H9 (cell line): ENCODE data around the gene SFTPB. TPM values are rescaled to one million over a fixed set of nuclear protein-coding genes. Genes with fewer than 3 reads are reported as not detected.

Experiments
- DNase-seq: peaks from one replicate; pipeline ENCODE4 v3.0.0-alpha.2; 2017
- H2AFZ ChIP-seq: one replicate; pipeline ENCODE4 v1.6.1; 2013; ENCODE audit warnings: mild to moderate bottlenecking, low read length, control low read depth, moderate library complexity
- H2AK5ac ChIP-seq: 2 replicates; pipeline ENCODE4 v1.6.1; 2013; ENCODE audit warnings: low read length, control low read depth, mixed read lengths; ENCODE audit not compliant: insufficient read length
- H2BK120ac ChIP-seq: one replicate; pipeline ENCODE4 v1.6.1; 2013; ENCODE audit warnings: low read depth, mild to moderate bottlenecking, low read length, control low read depth, inconsistent platforms; ENCODE audit not compliant: poor library complexity, severe bottlenecking
- H2BK12ac ChIP-seq: 2 replicates; pipeline ENCODE4 v1.6.1; 2013; ENCODE audit warnings: low read length, control low read depth, mixed read lengths, low read depth; ENCODE audit not compliant: insufficient read length
- H2BK15ac ChIP-seq: 2 replicates; pipeline ENCODE4 v1.6.1; 2013; ENCODE audit warnings: low read depth, low read length, control low read depth
- H2BK20ac ChIP-seq: one replicate; pipeline ENCODE4 v1.6.1; 2013; ENCODE audit warnings: low read depth, mild to moderate bottlenecking, low read length, control low read depth, inconsistent platforms; ENCODE audit not compliant: poor library complexity, severe bottlenecking
- H2BK5ac ChIP-seq: 2 replicates; pipeline ENCODE4 v1.6.1; 2013; ENCODE audit warnings: low read length, control low read depth, mixed read lengths; ENCODE audit not compliant: insufficient read length
- H3K14ac ChIP-seq: 2 replicates; pipeline ENCODE4 v1.6.1; 2013; ENCODE audit warnings: low read length, control low read depth; ENCODE audit not compliant: insufficient read depth
- H3K18ac ChIP-seq: 2 replicates; pipeline ENCODE4 v1.6.1; 2013; ENCODE audit warnings: low read depth, mild to moderate bottlenecking, mixed read lengths, low read length, control low read depth; ENCODE audit not compliant: insufficient read length
- H3K23ac ChIP-seq: 2 replicates; pipeline ENCODE4 v1.6.1; 2013; ENCODE audit warnings: low read length, control low read depth, mixed read lengths, low read depth; ENCODE audit not compliant: insufficient read length
- H3K23me2 ChIP-seq: 2 replicates; pipeline ENCODE4 v1.6.1; 2013; ENCODE audit warnings: low read depth, mild to moderate bottlenecking, mixed read lengths, low read length, control low read depth; ENCODE audit not compliant: insufficient read length, poor library complexity, severe bottlenecking
- H3K27ac ChIP-seq: 2 replicates; pipeline ENCODE4 v1.5.1; 2013; ENCODE audit warnings: low read length, control low read depth, mixed read lengths, low read depth; ENCODE audit not compliant: insufficient read length
- H3K27me3 ChIP-seq: 2 replicates; pipeline ENCODE4 v1.6.1; 2013; ENCODE audit warnings: low read length, control low read depth, inconsistent platforms; ENCODE audit not compliant: insufficient read depth
- H3K4ac ChIP-seq: 2 replicates; pipeline ENCODE4 v1.6.1; 2013; ENCODE audit warnings: low read depth, mild to moderate bottlenecking, control low read depth, inconsistent platforms, low read length, moderate library complexity
- H3K4me1 ChIP-seq: 2 replicates; pipeline ENCODE4 v1.6.1; 2013; ENCODE audit warnings: low read length, control low read depth, inconsistent platforms; ENCODE audit not compliant: insufficient read depth
- H3K4me2 ChIP-seq: 2 replicates; pipeline ENCODE4 v1.6.1; 2013; ENCODE audit warnings: low read length, control low read depth, mixed read lengths; ENCODE audit not compliant: insufficient read length, insufficient read depth
- H3K56ac ChIP-seq: 2 replicates; pipeline ENCODE4 v1.6.1; 2013; ENCODE audit warnings: low read depth, mild to moderate bottlenecking, mixed read lengths, low read length, control low read depth; ENCODE audit not compliant: insufficient read length
- H3K79me1 ChIP-seq: 2 replicates; pipeline ENCODE4 v1.6.1; 2013; ENCODE audit warnings: low read depth, mild to moderate bottlenecking, moderate library complexity, low read length, control low read depth, inconsistent platforms; ENCODE audit not compliant: insufficient read depth, poor library complexity, severe bottlenecking
- H3K79me2 ChIP-seq: 2 replicates; pipeline ENCODE4 v1.6.1; 2013; ENCODE audit warnings: low read length, control low read depth, inconsistent platforms; ENCODE audit not compliant: insufficient read depth
- H3K9ac ChIP-seq: 2 replicates; pipeline ENCODE4 v1.6.1; 2013; ENCODE audit warnings: low read length, control low read depth, mixed read lengths; ENCODE audit not compliant: insufficient read length; ENCODE audit errors: extremely low read depth
- H3K9me3 ChIP-seq: one replicate; pipeline ENCODE4 v1.6.1; 2013; ENCODE audit warnings: low read depth, low read length, inconsistent platforms; ENCODE audit not compliant: control insufficient read depth
- H3T11ph ChIP-seq: one replicate; pipeline ENCODE4 v1.6.1; 2013; ENCODE audit warnings: mild to moderate bottlenecking, low read length, control low read depth, inconsistent platforms
- H4K20me1 ChIP-seq: one replicate; pipeline ENCODE4 v1.6.1; 2013; ENCODE audit not compliant: control insufficient read depth, insufficient read length, insufficient read depth
- H4K5ac ChIP-seq: 2 replicates; pipeline ENCODE4 v1.6.1; 2013; ENCODE audit warnings: low read depth, mild to moderate bottlenecking, mixed read lengths, low read length, control low read depth; ENCODE audit not compliant: insufficient read length
- H4K8ac ChIP-seq: replicated peaks from 2 replicates; pipeline ENCODE4 v1.6.1; 2013; ENCODE audit warnings: low read length, control low read depth, mixed read lengths, low read depth; ENCODE audit not compliant: insufficient read length
- H4K91ac ChIP-seq: 2 replicates; pipeline ENCODE4 v1.6.1; 2013; ENCODE audit warnings: low read depth, mild to moderate bottlenecking, moderate library complexity, mixed read lengths, low read length, control low read depth; ENCODE audit not compliant: insufficient read length
- H3K27ac Mint-ChIP-seq, 3 experiments: 2 replicates in 2 of 3; 3 replicates in 1 of 3; pipeline ENCODE4 v1.8.0; 2020 to 2021; ENCODE audit warnings: mixed read lengths in 3 of 3, mild to moderate bottlenecking in 1 of 3, moderate library complexity in 1 of 3
- H3K27me3 Mint-ChIP-seq: 2 replicates; pipeline ENCODE4 v1.8.0; 2021; ENCODE audit warnings: low read depth, mild to moderate bottlenecking, moderate library complexity, mixed read lengths
- H3K36me3 Mint-ChIP-seq, 3 experiments: 2 replicates in 2 of 3; 3 replicates in 1 of 3; pipeline ENCODE4 v1.8.0; 2020 to 2021; ENCODE audit warnings: low read depth in 3 of 3, mixed read lengths in 3 of 3; ENCODE audit not compliant: insufficient read depth in 1 of 3
- H3K4me1 Mint-ChIP-seq, 2 experiments: 2 replicates each; pipeline ENCODE4 v1.8.0; 2020; ENCODE audit warnings: mixed read lengths in 2 of 2
- H3K4me3 Mint-ChIP-seq, 2 experiments: 2 replicates in 1 of 2; 3 replicates in 1 of 2; pipeline ENCODE4 v1.8.0; 2020 to 2021; ENCODE audit warnings: mild to moderate bottlenecking in 2 of 2, mixed read lengths in 2 of 2, moderate library complexity in 1 of 2
- H3K9me3 Mint-ChIP-seq, 2 experiments: 2 replicates in 1 of 2; 3 replicates in 1 of 2; pipeline ENCODE4 v1.8.0; 2020; ENCODE audit warnings: mild to moderate bottlenecking in 2 of 2, mixed read lengths in 2 of 2, moderate library complexity in 1 of 2
- CTCF ChIP-seq: fragments of 200-600 bp; sonication (generic); conservative IDR thresholded peaks from 3 replicates; pipeline ENCODE4 v1.8.0; 2021; ENCODE audit warnings: antibody characterized with exemption, mild to moderate bottlenecking
- WGBS: extraction: QIAGEN DNeasy Blood & Tissue Kit; methylation state at CpG from one replicate; pipeline ENCODE4 v1.1.7; 2013; ENCODE audit warnings: missing lambda C conversion rate, low lambda C conversion rate, mixed read lengths; ENCODE audit not compliant: insufficient read length; ENCODE audit errors: extremely low coverage; 5-methylcytosine and 5-hydroxymethylcytosine counted together
- total RNA-seq: library from RNA; stranded (reverse); gene quantifications from 2 replicates; pipeline ENCODE4 v1.2.1, GENCODE V29; 2021

Gene SFTPB
- total RNA-seq, 1 experiment from 2014 or later, result not detected

- no peak within 1 kb of the TSS for H3K27ac ChIP-seq
- H2BK15ac ChIP-seq, result no peak within 1 kb of the TSS
- no peak within 1 kb of the TSS for H4K91ac ChIP-seq
- no peak for DNase-seq
- no peaks in the 10 kb centered on the region for H4K20me1 ChIP-seq
- H3K56ac ChIP-seq, result no peak within 1 kb of the TSS
- no peaks in the 10 kb centered on the region for H3K36me3 Mint-ChIP-seq
- no peaks in the 10 kb centered on the region for H3K27me3 ChIP-seq
- H4K5ac ChIP-seq, result no peak within 1 kb of the TSS
- H3K23ac ChIP-seq, result no peak within 1 kb of the TSS
- no peak for TF ChIP-seq CTCF
- no peak within 1 kb of the TSS for H3K4me3 Mint-ChIP-seq
- no peaks in the 10 kb centered on the region for H3K79me1 ChIP-seq
- no peaks in the 10 kb centered on the region for H3K9me3 Mint-ChIP-seq
- no peak within 1 kb of the TSS for H2AK5ac ChIP-seq
- H3K79me2 ChIP-seq, result no peaks in the 10 kb centered on the region
- no peak within 1 kb of the TSS for H2AFZ ChIP-seq
- no peaks in the 10 kb centered on the region for H3K4me1 ChIP-seq
- H3K9me3 ChIP-seq, result no peaks in the 10 kb centered on the region
- H2BK120ac ChIP-seq, result no peak within 1 kb of the TSS
- H2BK12ac ChIP-seq, result no peak within 1 kb of the TSS
- peak within 1 kb of the TSS in 2 of 3 experiments; percentile 23 to 48; a peak in 1 of 7 replicates for H3K27ac Mint-ChIP-seq
- no peak within 1 kb of the TSS for H3K4ac ChIP-seq
- no peak within 1 kb of the TSS for H3K18ac ChIP-seq
- peaks cover 7% of the 10 kb centered on the region for H3K27me3 Mint-ChIP-seq
- H3K23me2 ChIP-seq, result no peaks in the 10 kb centered on the region
- no peak within 1 kb of the TSS for H3T11ph ChIP-seq
- no peak within 1 kb of the TSS for H4K8ac ChIP-seq
- no CpG with 5 or more reads among the region's 15 CpGs for WGBS
- no peak within 1 kb of the TSS for H3K9ac ChIP-seq
- H3K4me1 Mint-ChIP-seq, result peaks cover 3 to 11% of the 10 kb centered on the region in 2 experiments; a peak in 2 of 4 replicates
- no peak within 1 kb of the TSS for H2BK5ac ChIP-seq
- no peak within 1 kb of the TSS for H3K4me2 ChIP-seq
- no peak within 1 kb of the TSS for H2BK20ac ChIP-seq
- H3K14ac ChIP-seq, result no peak within 1 kb of the TSS; the same call in 1 of the 2 replicates
Observed at GRCh38 chr2:85694052-85695025, 26.3 kb upstream of the SFTPB start, which contains the start of gene GNLY. TSS of gene GNLY (plus strand) at chr2:85694358. CDS start at chr2:85694419, 61 bp downstream.
